Panc1 (cell line): ENCODE results near the gene KIR3DL3. TPM values are rescaled to one million over a fixed set of nuclear protein-coding genes. Genes with fewer than 3 reads are reported as not detected.
"Not testable (repeated sequence)": the region's sequence is repeated elsewhere in the genome, so short reads cannot be mapped to it uniquely, and the experiment has no call there.

Experiments
- ATAC-seq: fragments of 200-7000 bp; cut with Tn5 transposase; 2 replicates; pipeline ENCODE4 v1.9.1; 2020; ENCODE audit warnings: mild to moderate bottlenecking, moderate library complexity
- BruUV-seq: library from RNA; stranded (reverse); fragments of 400-500 nt; replicated peaks from 2 replicates; lab custom pipeline; 2021; lab: Mats Ljungman, UMichigan
- CTCF ChIA-PET: fragments of 300-600 bp; sonication (Branson Sonifier 250); formaldehyde crosslinking; loops from one replicate; lab custom pipeline; 2022; ENCODE audit warnings: antibody characterized with exemption; lab: Charles Lee
- POLR2A ChIA-PET: fragments of 300-600 bp; sonication (Branson Sonifier 250); formaldehyde crosslinking; loops from one replicate; lab custom pipeline; 2022; ENCODE audit warnings: antibody characterized with exemption; lab: Charles Lee
- DNase-seq: peaks from one replicate; pipeline ENCODE4 v3.0.0-alpha.2; 2010; ENCODE audit warnings: low read depth, low spot score
- H3K27ac ChIP-seq: 2 replicates; pipeline ENCODE4 v1.5.1; 2011; ENCODE audit warnings: mild to moderate bottlenecking, low read length, inconsistent platforms
- H3K27me3 ChIP-seq: fragments of 200-500 bp; sonication (Bioruptor generic); 2 replicates; pipeline ENCODE4 v1.6.0; 2014; ENCODE audit warnings: low read length, inconsistent platforms; ENCODE audit not compliant: control insufficient read depth, insufficient read depth
- H3K36me3 ChIP-seq: fragments of 200-500 bp; sonication (Bioruptor generic); 2 replicates; pipeline ENCODE4 v1.5.1; 2014; ENCODE audit warnings: inconsistent platforms, mild to moderate bottlenecking, low read length, moderate library complexity; ENCODE audit not compliant: control insufficient read depth, insufficient read depth
- H3K4me1 ChIP-seq: 2 replicates; pipeline ENCODE4 v1.5.1; 2011; ENCODE audit warnings: inconsistent platforms, mild to moderate bottlenecking, low read length, moderate library complexity; ENCODE audit not compliant: control insufficient read depth, insufficient read depth
- H3K4me3 ChIP-seq, 2 experiments: 2 replicates each; pipeline ENCODE4 v1.5.1; 2011 to 2012; ENCODE audit warnings: low read depth in 2 of 2, low read length in 2 of 2, mild to moderate bottlenecking in 2 of 2, inconsistent platforms in 1 of 2, moderate library complexity in 1 of 2
- H3K9me3 ChIP-seq: fragments of 200-500 bp; sonication (Bioruptor generic); 2 replicates; pipeline ENCODE4 v1.5.1; 2014; ENCODE audit warnings: low read depth, mild to moderate bottlenecking, inconsistent platforms, low read length, moderate library complexity; ENCODE audit not compliant: control insufficient read depth, insufficient read depth
- CTCF ChIP-seq: fragments of 450-650 bp; IDR thresholded peaks from 2 replicates; pipeline ENCODE4 v1.5.1; 2017; ENCODE audit warnings: mild to moderate bottlenecking
- POLR2AphosphoS5 ChIP-seq: IDR thresholded peaks from 2 replicates; pipeline ENCODE4 v1.6.1; 2012; ENCODE audit warnings: mild to moderate bottlenecking, low read depth, low read length, moderate library complexity
- REST ChIP-seq, 2 experiments: IDR thresholded peaks; 2 replicates each; pipeline ENCODE4 v1.6.1; 2011 to 2012; ENCODE audit warnings: low read depth in 2 of 2, control low read depth in 1 of 2, low read length in 1 of 2, mild to moderate bottlenecking in 1 of 2, moderate library complexity in 1 of 2; ENCODE audit not compliant: insufficient read depth in 1 of 2
- SIN3A ChIP-seq: IDR thresholded peaks from 2 replicates; pipeline ENCODE4 v1.6.1; 2012; ENCODE audit warnings: low read depth, mild to moderate bottlenecking, low read length, moderate library complexity, borderline replicate concordance; ENCODE audit not compliant: insufficient read depth
- TCF7L2 ChIP-seq: IDR thresholded peaks from 2 replicates; pipeline ENCODE4 v1.6.1; 2011; ENCODE audit warnings: mild to moderate bottlenecking, low read depth, low read length, inconsistent platforms
- in situ Hi-C: cut with HindIII; loops from 2 replicates; pipeline ENCODE4 v1.10.0; 2016; ENCODE audit warnings: low sequenced_read_pairs, low pct_unique_long_range_greater_than_20kb
- intact Hi-C: fragments of 100-400 bp; cut with micrococcal nuclease; formaldehyde crosslinking; loops from one replicate; pipeline ENCODE4 v1.10.0; 2022; ENCODE audit not compliant: unreplicated experiment
- total RNA-seq: library from RNA; stranded (reverse); gene quantifications from one replicate; pipeline ENCODE4 v1.2.1, GENCODE V29; 2021; ENCODE audit not compliant: unreplicated experiment

The KIR3DL3 gene
- total RNA-seq, 1 experiment from 2014 or later: not detected

- POLR2A ChIA-PET: no interaction called here
- Histone ChIP-seq H3K9me3 (no peaks in the 10 kb centered on the region), H3K36me3 (no peaks in the 10 kb centered on the region), H3K27ac (no peak overlapping the region), H3K4me3 (no peak overlapping the region), H3K27me3 (no peaks in the 10 kb centered on the region), H3K4me1 (no peaks in the 10 kb centered on the region)
- peak; percentile 27; the same call in 1 of the 2 replicates for ATAC-seq
- TF ChIP-seq REST (IDR thresholded peaks at IDR 0.05; ENCODE audit: insufficient read depth in 1 of 2, low read depth in 2 of 2, low read length in 1 of 2) (no peak), POLR2AphosphoS5 (no peak), TCF7L2 (no peak), SIN3A (no peak), CTCF (no peak)
- in situ Hi-C loops: no loop called here
- intact Hi-C loops: no loop called here
- CTCF ChIA-PET: no interaction called here
- DNase-seq: no peak
- no TSS peak for BruUV-seq
Observed at GRCh38 chr19:54708781-54709180, 15.5 kb upstream of the KIR3DL3 start.

GRCh38 chr19:54709212-54709948 lies 14.9 kb upstream of the KIR3DL3 start:
- ChIA-PET POLR2A (no interaction called here), CTCF (interaction anchor here (0.5 kb wide), 1 partner anchor 959 kb away, joined by 4 read pairs; no protein-coding TSS in a partner anchor)
- TF ChIP-seq SIN3A (no peak), CTCF (no peak), POLR2AphosphoS5 (no peak), REST (IDR thresholded peaks at IDR 0.05; ENCODE audit: insufficient read depth in 1 of 2, low read depth in 2 of 2, low read length in 1 of 2) (no peak), TCF7L2 (no peak)
- Histone ChIP-seq H3K4me1 (no peaks in the 10 kb centered on the region), H3K9me3 (no peaks in the 10 kb centered on the region), H3K27ac (no peak overlapping the region), H3K27me3 (no peaks in the 10 kb centered on the region), H3K4me3 (no peak overlapping the region), H3K36me3 (no peaks in the 10 kb centered on the region)
- BruUV-seq: no TSS peak
- in situ Hi-C loops (no loop called here), intact Hi-C loops (no loop called here)
- no peak for DNase-seq
- ATAC-seq: peak; percentile 62

- DNase-seq, H3K4me3 ChIP-seq, ATAC-seq, in situ Hi-C loops, BruUV-seq, H3K9me3 ChIP-seq, H3K27ac ChIP-seq, H3K27me3 ChIP-seq, intact Hi-C loops, H3K36me3 ChIP-seq, POLR2A ChIA-PET, H3K4me1 ChIP-seq: not testable (repeated sequence)
- CTCF ChIA-PET: interaction anchor here (0.5 kb wide), 1 partner anchor 960 kb away, joined by 4 read pairs; no protein-coding TSS in a partner anchor
Observed at GRCh38 chr19:54709956-54710355, 14.3 kb upstream of the KIR3DL3 start.
